Articular chondrocyte of knee joint (primary cell): ENCODE data around the gene CHADL. TPM values are rescaled to one million over a fixed set of nuclear protein-coding genes. Genes with fewer than 3 reads are reported as not detected.

Experiments used
- small RNA-seq: library from RNA; depleted of rRNA; stranded (forward); fragments of <200 nt; gene quantifications from one replicate; pipeline ENCODE3, GENCODE V24; 2012
- total RNA-seq: library from RNA; depleted of rRNA; stranded (reverse); fragments of >200 nt; gene quantifications from 2 replicates; pipeline ENCODE4 v1.2.3, GENCODE V29; 2012

Gene CHADL, protein sequence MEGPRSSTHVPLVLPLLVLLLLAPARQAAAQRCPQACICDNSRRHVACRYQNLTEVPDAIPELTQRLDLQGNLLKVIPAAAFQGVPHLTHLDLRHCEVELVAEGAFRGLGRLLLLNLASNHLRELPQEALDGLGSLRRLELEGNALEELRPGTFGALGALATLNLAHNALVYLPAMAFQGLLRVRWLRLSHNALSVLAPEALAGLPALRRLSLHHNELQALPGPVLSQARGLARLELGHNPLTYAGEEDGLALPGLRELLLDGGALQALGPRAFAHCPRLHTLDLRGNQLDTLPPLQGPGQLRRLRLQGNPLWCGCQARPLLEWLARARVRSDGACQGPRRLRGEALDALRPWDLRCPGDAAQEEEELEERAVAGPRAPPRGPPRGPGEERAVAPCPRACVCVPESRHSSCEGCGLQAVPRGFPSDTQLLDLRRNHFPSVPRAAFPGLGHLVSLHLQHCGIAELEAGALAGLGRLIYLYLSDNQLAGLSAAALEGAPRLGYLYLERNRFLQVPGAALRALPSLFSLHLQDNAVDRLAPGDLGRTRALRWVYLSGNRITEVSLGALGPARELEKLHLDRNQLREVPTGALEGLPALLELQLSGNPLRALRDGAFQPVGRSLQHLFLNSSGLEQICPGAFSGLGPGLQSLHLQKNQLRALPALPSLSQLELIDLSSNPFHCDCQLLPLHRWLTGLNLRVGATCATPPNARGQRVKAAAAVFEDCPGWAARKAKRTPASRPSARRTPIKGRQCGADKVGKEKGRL
- total RNA-seq, result 0.78 and 1.5 TPM in 2 replicates

DNA sequence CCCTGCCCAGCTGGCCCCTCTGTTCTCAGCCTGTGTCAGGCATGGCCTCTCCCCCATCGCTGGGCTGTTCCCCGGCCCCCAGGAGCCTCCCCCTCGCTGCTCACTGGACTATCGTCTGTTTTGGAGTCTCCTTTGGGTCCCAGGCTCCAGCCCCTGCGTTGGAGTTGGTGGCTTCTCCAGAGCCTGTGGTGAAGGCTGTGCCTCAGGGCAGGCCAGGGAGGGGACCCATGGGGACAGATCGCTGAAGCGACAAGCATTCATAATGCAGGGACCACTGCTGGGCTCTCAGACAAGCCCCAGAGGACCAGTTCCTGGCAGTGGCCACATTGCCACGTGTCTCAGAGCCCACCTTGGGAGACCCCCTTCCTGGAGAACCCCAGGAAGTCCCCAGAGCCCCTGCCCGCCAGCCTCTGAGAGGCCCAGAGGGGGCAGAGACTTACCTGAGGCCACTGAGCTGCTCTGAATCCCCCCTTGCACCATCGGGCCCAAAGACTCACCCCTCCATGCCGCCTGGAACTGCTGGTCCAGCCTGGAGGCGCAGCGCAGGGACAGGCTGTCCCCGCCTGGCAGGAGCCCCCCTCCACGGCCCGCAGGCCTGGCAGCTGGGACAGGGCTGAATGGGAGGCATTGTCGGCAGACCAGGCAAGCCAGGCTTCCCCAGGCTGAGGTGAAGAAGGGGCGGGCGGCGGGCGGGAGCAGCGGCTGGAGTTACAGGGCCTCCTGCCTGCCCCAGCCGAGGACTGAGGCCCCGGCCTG, at the start of gene CHADL:
CHADL (minus strand) TSS at position 555 of the 756 bp plus-strand sequence; CDS start at position 505, 50 bp downstream.

DNA sequence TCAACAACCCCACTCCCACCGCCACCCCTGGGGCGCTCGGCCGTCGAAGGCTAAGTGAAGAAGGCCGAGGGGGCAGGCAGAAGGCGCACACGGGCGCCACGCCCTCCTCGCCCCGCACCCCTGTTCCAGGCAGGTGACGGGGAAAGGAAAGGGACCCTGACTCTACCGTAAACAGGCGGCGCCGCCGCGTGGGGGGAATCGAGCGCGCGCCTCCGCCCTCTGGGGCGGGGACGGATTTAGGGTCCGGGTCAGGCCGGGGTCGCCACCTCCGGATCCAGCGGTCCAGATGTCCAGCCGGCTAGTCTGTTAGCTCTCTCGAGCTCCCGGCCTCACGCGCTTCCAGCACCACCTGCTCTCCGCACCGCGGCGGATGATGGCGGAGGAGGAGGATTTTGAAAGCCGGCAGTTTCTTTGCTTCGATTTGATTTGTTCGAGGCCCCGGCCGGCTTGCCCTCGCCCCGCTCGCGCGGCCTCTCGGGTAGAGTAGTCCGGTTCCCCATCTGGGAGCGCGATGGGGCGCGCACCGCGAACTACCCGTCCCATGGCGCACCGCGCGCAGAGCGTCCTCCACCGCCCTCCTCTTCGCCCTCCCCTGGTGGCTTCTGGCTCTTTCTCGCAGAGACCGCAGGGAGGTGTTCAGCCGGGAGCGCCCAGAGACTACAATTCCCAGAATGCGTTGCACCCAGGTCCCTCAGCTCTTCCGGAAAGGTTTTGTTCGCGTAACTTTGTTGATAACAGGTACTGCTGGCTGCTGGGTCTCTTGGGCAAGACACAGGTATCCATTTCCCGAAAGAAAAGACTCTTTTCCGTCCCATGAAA, 45.3 kb upstream of the CHADL start, which contains the start of gene RANGAP1:
RANGAP1 (minus strand) TSS at position 368 of the 819 bp plus-strand sequence. CDS start 5,143 bp downstream, outside the sequence.

DNA sequence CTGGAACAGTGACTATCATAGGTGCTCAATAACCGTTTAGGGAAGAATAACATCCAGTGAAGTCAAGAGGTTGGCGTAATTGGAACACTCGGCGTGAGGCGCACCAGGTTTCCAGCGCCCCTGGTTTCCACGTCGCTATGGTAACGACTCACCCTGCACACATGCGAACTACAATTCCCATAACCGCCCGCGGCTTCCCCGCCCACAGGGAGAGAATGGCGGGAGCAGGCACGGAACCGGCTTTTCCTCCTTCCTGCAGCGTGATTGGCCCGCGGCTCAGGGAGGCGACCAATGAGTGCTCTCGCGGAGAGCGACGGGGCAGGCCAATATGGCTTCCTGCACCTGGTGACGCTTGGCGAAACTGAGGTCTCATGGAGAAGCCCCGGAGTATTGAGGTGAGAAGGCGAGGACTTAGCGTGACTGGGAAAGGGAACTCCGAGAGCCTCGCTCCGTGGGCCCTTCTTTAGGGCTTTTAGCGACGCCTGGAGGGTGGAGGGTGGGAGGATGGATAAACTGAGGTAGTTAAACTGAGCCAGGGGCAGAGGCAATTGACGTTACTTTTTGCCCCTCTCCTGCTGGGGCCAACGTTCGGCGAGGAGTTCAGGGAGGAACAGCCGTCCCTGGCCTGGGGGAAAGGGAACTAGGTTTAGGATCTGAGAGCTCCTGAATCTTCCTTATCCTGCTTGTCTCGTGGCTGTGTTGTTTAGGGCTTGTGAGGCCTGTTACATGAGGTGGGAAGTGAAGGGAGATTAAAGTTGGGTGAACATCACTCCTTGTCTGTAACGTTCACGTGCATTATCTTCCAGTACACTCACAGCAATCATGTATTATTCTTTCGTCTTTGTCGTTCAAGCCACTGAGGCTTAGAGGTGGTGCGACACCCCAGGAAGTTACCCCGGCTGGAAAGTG, 35.5 kb downstream of the CHADL start, which contains the start of gene L3MBTL2:
L3MBTL2 (plus strand) TSS at position 321 of the 909 bp plus-strand sequence; CDS start at position 372, 51 bp downstream.

Small RNA genes lying within 50 kb of the gene (small RNA-seq; reads per million reads assigned to genes)
- gene MIR6889, result not detected

Other genes starting within 250 kb of the CHADL start
- gene EP300, start 148.3 kb downstream of the CHADL start, total RNA-seq, result 56.4 and 74.4 TPM in 2 replicates
- 18.8 and 20.4 TPM in 2 replicates for gene L3MBTL2, start 35.6 kb downstream of the CHADL start, total RNA-seq
- 41.6 and 57.7 TPM in 2 replicates for gene RANGAP1, start 45.3 kb upstream of the CHADL start, total RNA-seq
- gene ZC3H7B, start 60.6 kb upstream of the CHADL start, total RNA-seq, result 48.1 and 52.4 TPM in 2 replicates
- 9.5 and 10.6 TPM in 2 replicates for gene TEF, start 141.0 kb upstream of the CHADL start, total RNA-seq
- 31.6 and 35.6 TPM in 2 replicates for gene TOB2, start 205.9 kb upstream of the CHADL start, total RNA-seq
- 31.3 and 33.6 TPM in 2 replicates for gene PHF5A, start 227.8 kb upstream of the CHADL start, total RNA-seq
- gene ACO2, start 228.2 kb upstream of the CHADL start, total RNA-seq, result 46.8 and 52.7 TPM in 2 replicates